AG04449 (cell line): Measurements from ENCODE around the gene SOST.
"Not testable (repeated sequence)": the region's sequence is repeated elsewhere in the genome, so short reads cannot be mapped to it uniquely, and the experiment has no call there.

Experiments used
- CTCF ChIA-PET: fragments of 350-600 bp; formaldehyde crosslinking; extraction: SDS; loops from one replicate; lab custom pipeline; 2021; ENCODE audit warnings: antibody characterized with exemption; lab: Yijun Ruan, JAX
- POLR2A ChIA-PET: fragments of 400-600, 350-600 bp; formaldehyde crosslinking; extraction: SDS; loops from one replicate; lab custom pipeline; 2020; ENCODE audit warnings: antibody characterized with exemption, inconsistent platforms; lab: Yijun Ruan, JAX
- DNase-seq: peaks from one replicate; pipeline ENCODE4 v3.0.0-alpha.2; 2010; ENCODE audit warnings: low read depth, low spot score
- H3K4me3 ChIP-seq: 2 replicates; pipeline ENCODE4 v1.5.1; 2011; ENCODE audit warnings: low read depth, mild to moderate bottlenecking, control low read depth, low read length
- CTCF ChIP-seq: IDR thresholded peaks from one replicate; pipeline ENCODE4 v1.5.1; 2011; ENCODE audit warnings: mild to moderate bottlenecking, moderate library complexity, low read length, control low read depth, inconsistent platforms; ENCODE audit not compliant: insufficient read depth; ENCODE audit errors: missing control alignments

Gene SOST

GRCh38 chr17:43799047-43799446, 40.5 kb upstream of the SOST start:
- H3K4me3 ChIP-seq, result no peak overlapping the region
- DNase-seq, result no peak
- ChIA-PET POLR2A (no interaction called here), CTCF (interaction anchor here (1.3 to 1.4 kb wide), 2 partner anchors 9 to 14 kb away, joined by 4 to 5 read pairs; no protein-coding TSS in a partner anchor)
- TF ChIP-seq CTCF, result no peak

DNA sequence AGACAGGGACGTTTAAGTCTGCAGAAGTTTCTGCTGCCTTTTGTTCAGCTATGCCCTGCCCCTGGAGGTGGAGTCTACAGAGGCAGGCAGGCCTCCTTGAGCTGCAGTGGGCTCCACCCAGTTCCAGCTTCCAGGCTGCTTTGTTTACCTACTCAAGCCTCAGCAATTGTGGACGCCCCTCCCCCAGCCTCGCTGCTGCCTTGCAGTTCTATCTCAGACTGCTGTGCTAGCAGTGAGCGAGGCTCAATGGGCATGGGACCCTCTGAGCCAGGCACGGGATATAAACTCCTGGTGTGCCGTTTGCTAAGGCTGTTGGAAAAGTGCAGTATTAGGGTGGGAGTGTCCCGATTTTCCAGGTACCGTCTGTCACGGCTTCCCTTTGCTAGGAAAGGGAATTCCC, 39.4 kb upstream of the SOST start:
- not testable (repeated sequence) for DNase-seq

GRCh38 chr17:43792668-43793067, 34.1 kb upstream of the SOST start:
- H3K4me3 ChIP-seq, DNase-seq, POLR2A ChIA-PET: not testable (repeated sequence)
- CTCF ChIA-PET, result interaction anchor here (1.0 kb wide), 1 partner anchor 85 kb away, joined by 3 read pairs; no protein-coding TSS in a partner anchor

More for the DNA sequence above, 39.4 kb upstream of the SOST start:
- POLR2A ChIA-PET, CTCF ChIA-PET, H3K4me3 ChIP-seq: not testable (repeated sequence)

DNA sequence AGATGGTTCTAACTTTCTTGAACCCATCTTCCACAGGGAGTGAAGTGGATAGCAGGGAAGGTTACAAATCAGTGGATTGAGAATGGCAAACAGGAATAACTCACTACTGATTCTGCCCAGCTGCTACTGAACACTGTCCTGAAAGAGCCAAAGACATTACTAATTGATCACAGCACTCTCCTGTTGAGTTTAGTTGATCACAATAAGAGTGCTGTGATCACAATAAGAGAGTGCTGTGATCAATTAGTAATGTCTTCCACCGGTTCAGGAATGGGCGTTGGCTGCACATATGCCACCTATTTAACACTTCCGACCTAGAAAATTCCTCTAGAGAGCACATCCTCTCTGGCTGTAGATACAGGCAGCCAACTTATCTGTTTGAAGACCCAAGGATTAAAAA, 33.0 kb upstream of the SOST start:
- CTCF ChIA-PET, result interaction anchor here (0.6 to 1.0 kb wide), 2 partner anchors 86 to 540 kb away, joined by 3 read pairs; no protein-coding TSS in a partner anchor
- POLR2A ChIA-PET, result no interaction called here
- no peak for DNase-seq
- no peak for TF ChIP-seq CTCF
- H3K4me3 ChIP-seq, result no peak overlapping the region

GRCh38 chr17:43790311-43790940, 31.8 kb upstream of the SOST start:
- no peak for DNase-seq
- ChIA-PET CTCF (interaction anchor here (1.0 to 2.9 kb wide), 6 partner anchors 9 to 87 kb away, joined by 3 to 15 read pairs (median 4); partner anchors contain the start of gene CD300LG), POLR2A (no interaction called here)
- H3K4me3 ChIP-seq, result no peak overlapping the region
- peak; percentile 40 for TF ChIP-seq CTCF

GRCh38 chr17:43789482-43789881, 30.9 kb upstream of the SOST start:
- ChIA-PET CTCF (interaction anchor here (1.0 to 2.9 kb wide), 6 partner anchors 10 to 88 kb away, joined by 3 to 15 read pairs (median 4); partner anchors contain the start of gene CD300LG), POLR2A (interaction anchor here (0.5 kb wide), 1 partner anchor 10 kb away, joined by 3 read pairs; the partner anchor contains the start of gene DUSP3)
- no peak for TF ChIP-seq CTCF
- no peak overlapping the region for H3K4me3 ChIP-seq
- DNase-seq, result no peak

- TF ChIP-seq CTCF, result no peak
- no peak for DNase-seq
- ChIA-PET CTCF (interaction anchor here (1.1 to 2.9 kb wide), 3 partner anchors 16 to 58 kb away, joined by 3 to 15 read pairs (median 5); partner anchors contain the start of gene CD300LG), POLR2A (no interaction called here)
- no peak overlapping the region for H3K4me3 ChIP-seq
Measured at GRCh38 chr17:43788540-43788939, 29.9 kb upstream of the SOST start.
